NCI-H446 (cell line): ENCODE data around the gene CDC73.
"Not testable (repeated sequence)": the region's sequence is repeated elsewhere in the genome, so short reads cannot be mapped to it uniquely, and the experiment has no call there.

Experiments
- DNase-seq, 2 experiments: peaks; one replicate each; lab custom pipeline; 2025; lab: John Stamatoyannopoulos, UW

The CDC73 gene

GRCh38 chr1:193234530-193234929, 112.7 kb downstream of the CDC73 start:
- no peak for DNase-seq

GRCh38 chr1:193237381-193237978, 115.6 kb downstream of the CDC73 start:
- DNase-seq = no peak

- DNase-seq = no peak
Observed at GRCh38 chr1:193240609-193241008, 118.8 kb downstream of the CDC73 start.

GRCh38 chr1:193241132-193241827, 119.4 kb downstream of the CDC73 start:
- DNase-seq = no peak

GRCh38 chr1:193242000-193242399, 120.2 kb downstream of the CDC73 start:
- DNase-seq = no peak

- DNase-seq = no peak
Observed at GRCh38 chr1:193249187-193249586, 127.4 kb downstream of the CDC73 start.

GRCh38 chr1:193251950-193252349, 130.1 kb downstream of the CDC73 start:
- DNase-seq = no peak

GRCh38 chr1:193256019-193256418, 134.2 kb downstream of the CDC73 start:
- no peak for DNase-seq

- no peak for DNase-seq
Observed at GRCh38 chr1:193259636-193260035, 137.8 kb downstream of the CDC73 start.

- DNase-seq = no peak
Observed at GRCh38 chr1:193260056-193260745, 138.4 kb downstream of the CDC73 start.

- no peak for DNase-seq
Observed at GRCh38 chr1:193260896-193261295, 139.1 kb downstream of the CDC73 start.

- DNase-seq = no peak
Observed at GRCh38 chr1:193262661-193263060, 140.8 kb downstream of the CDC73 start.

- DNase-seq = no peak
Observed at GRCh38 chr1:193264313-193265065, 142.7 kb downstream of the CDC73 start.

- no peak for DNase-seq
Observed at GRCh38 chr1:193265716-193266115, 143.9 kb downstream of the CDC73 start.

GRCh38 chr1:193266794-193267193, 145.0 kb downstream of the CDC73 start:
- not testable (repeated sequence) for DNase-seq

- no peak for DNase-seq
Observed at GRCh38 chr1:193270996-193271395, 149.2 kb downstream of the CDC73 start.

- DNase-seq = no peak
Observed at GRCh38 chr1:193275773-193276172, 153.9 kb downstream of the CDC73 start.

GRCh38 chr1:193278968-193279367, 157.1 kb downstream of the CDC73 start:
- no peak for DNase-seq

GRCh38 chr1:193281894-193282293, 160.1 kb downstream of the CDC73 start:
- DNase-seq = no peak

- DNase-seq = no peak
Observed at GRCh38 chr1:193283016-193283415, 161.2 kb downstream of the CDC73 start.

- no peak for DNase-seq
Observed at GRCh38 chr1:193284219-193284618, 162.4 kb downstream of the CDC73 start.

GRCh38 chr1:193285641-193286040, 163.8 kb downstream of the CDC73 start:
- DNase-seq = no peak
